H9 (cell line): ENCODE results near the gene PHLDA1. TPM values are rescaled to one million over a fixed set of nuclear protein-coding genes. Genes with fewer than 3 reads are reported as not detected.

Experiments
- DNase-seq: peaks from one replicate; pipeline ENCODE4 v3.0.0-alpha.2; 2017
- H2AFZ ChIP-seq: one replicate; pipeline ENCODE4 v1.6.1; 2013; ENCODE audit warnings: mild to moderate bottlenecking, low read length, control low read depth, moderate library complexity
- H2AK5ac ChIP-seq: 2 replicates; pipeline ENCODE4 v1.6.1; 2013; ENCODE audit warnings: low read length, control low read depth, mixed read lengths; ENCODE audit not compliant: insufficient read length
- H2BK120ac ChIP-seq: one replicate; pipeline ENCODE4 v1.6.1; 2013; ENCODE audit warnings: low read depth, mild to moderate bottlenecking, low read length, control low read depth, inconsistent platforms; ENCODE audit not compliant: poor library complexity, severe bottlenecking
- H2BK12ac ChIP-seq: 2 replicates; pipeline ENCODE4 v1.6.1; 2013; ENCODE audit warnings: low read length, control low read depth, mixed read lengths, low read depth; ENCODE audit not compliant: insufficient read length
- H2BK15ac ChIP-seq: 2 replicates; pipeline ENCODE4 v1.6.1; 2013; ENCODE audit warnings: low read depth, low read length, control low read depth
- H2BK20ac ChIP-seq: one replicate; pipeline ENCODE4 v1.6.1; 2013; ENCODE audit warnings: low read depth, mild to moderate bottlenecking, low read length, control low read depth, inconsistent platforms; ENCODE audit not compliant: poor library complexity, severe bottlenecking
- H2BK5ac ChIP-seq: 2 replicates; pipeline ENCODE4 v1.6.1; 2013; ENCODE audit warnings: low read length, control low read depth, mixed read lengths; ENCODE audit not compliant: insufficient read length
- H3K14ac ChIP-seq: 2 replicates; pipeline ENCODE4 v1.6.1; 2013; ENCODE audit warnings: low read length, control low read depth; ENCODE audit not compliant: insufficient read depth
- H3K18ac ChIP-seq: 2 replicates; pipeline ENCODE4 v1.6.1; 2013; ENCODE audit warnings: low read depth, mild to moderate bottlenecking, mixed read lengths, low read length, control low read depth; ENCODE audit not compliant: insufficient read length
- H3K23ac ChIP-seq: 2 replicates; pipeline ENCODE4 v1.6.1; 2013; ENCODE audit warnings: low read length, control low read depth, mixed read lengths, low read depth; ENCODE audit not compliant: insufficient read length
- H3K23me2 ChIP-seq: 2 replicates; pipeline ENCODE4 v1.6.1; 2013; ENCODE audit warnings: low read depth, mild to moderate bottlenecking, mixed read lengths, low read length, control low read depth; ENCODE audit not compliant: insufficient read length, poor library complexity, severe bottlenecking
- H3K27ac ChIP-seq: 2 replicates; pipeline ENCODE4 v1.5.1; 2013; ENCODE audit warnings: low read length, control low read depth, mixed read lengths, low read depth; ENCODE audit not compliant: insufficient read length
- H3K27me3 ChIP-seq: 2 replicates; pipeline ENCODE4 v1.6.1; 2013; ENCODE audit warnings: low read length, control low read depth, inconsistent platforms; ENCODE audit not compliant: insufficient read depth
- H3K4ac ChIP-seq: 2 replicates; pipeline ENCODE4 v1.6.1; 2013; ENCODE audit warnings: low read depth, mild to moderate bottlenecking, control low read depth, inconsistent platforms, low read length, moderate library complexity
- H3K4me1 ChIP-seq: 2 replicates; pipeline ENCODE4 v1.6.1; 2013; ENCODE audit warnings: low read length, control low read depth, inconsistent platforms; ENCODE audit not compliant: insufficient read depth
- H3K4me2 ChIP-seq: 2 replicates; pipeline ENCODE4 v1.6.1; 2013; ENCODE audit warnings: low read length, control low read depth, mixed read lengths; ENCODE audit not compliant: insufficient read length, insufficient read depth
- H3K56ac ChIP-seq: 2 replicates; pipeline ENCODE4 v1.6.1; 2013; ENCODE audit warnings: low read depth, mild to moderate bottlenecking, mixed read lengths, low read length, control low read depth; ENCODE audit not compliant: insufficient read length
- H3K79me1 ChIP-seq: 2 replicates; pipeline ENCODE4 v1.6.1; 2013; ENCODE audit warnings: low read depth, mild to moderate bottlenecking, moderate library complexity, low read length, control low read depth, inconsistent platforms; ENCODE audit not compliant: insufficient read depth, poor library complexity, severe bottlenecking
- H3K79me2 ChIP-seq: 2 replicates; pipeline ENCODE4 v1.6.1; 2013; ENCODE audit warnings: low read length, control low read depth, inconsistent platforms; ENCODE audit not compliant: insufficient read depth
- H3K9ac ChIP-seq: 2 replicates; pipeline ENCODE4 v1.6.1; 2013; ENCODE audit warnings: low read length, control low read depth, mixed read lengths; ENCODE audit not compliant: insufficient read length; ENCODE audit errors: extremely low read depth
- H3K9me3 ChIP-seq: one replicate; pipeline ENCODE4 v1.6.1; 2013; ENCODE audit warnings: low read depth, low read length, inconsistent platforms; ENCODE audit not compliant: control insufficient read depth
- H3T11ph ChIP-seq: one replicate; pipeline ENCODE4 v1.6.1; 2013; ENCODE audit warnings: mild to moderate bottlenecking, low read length, control low read depth, inconsistent platforms
- H4K20me1 ChIP-seq: one replicate; pipeline ENCODE4 v1.6.1; 2013; ENCODE audit not compliant: control insufficient read depth, insufficient read length, insufficient read depth
- H4K5ac ChIP-seq: 2 replicates; pipeline ENCODE4 v1.6.1; 2013; ENCODE audit warnings: low read depth, mild to moderate bottlenecking, mixed read lengths, low read length, control low read depth; ENCODE audit not compliant: insufficient read length
- H4K8ac ChIP-seq: replicated peaks from 2 replicates; pipeline ENCODE4 v1.6.1; 2013; ENCODE audit warnings: low read length, control low read depth, mixed read lengths, low read depth; ENCODE audit not compliant: insufficient read length
- H4K91ac ChIP-seq: 2 replicates; pipeline ENCODE4 v1.6.1; 2013; ENCODE audit warnings: low read depth, mild to moderate bottlenecking, moderate library complexity, mixed read lengths, low read length, control low read depth; ENCODE audit not compliant: insufficient read length
- H3K27ac Mint-ChIP-seq, 3 experiments: 2 replicates in 2 of 3; 3 replicates in 1 of 3; pipeline ENCODE4 v1.8.0; 2020 to 2021; ENCODE audit warnings: mixed read lengths in 3 of 3, mild to moderate bottlenecking in 1 of 3, moderate library complexity in 1 of 3
- H3K27me3 Mint-ChIP-seq: 2 replicates; pipeline ENCODE4 v1.8.0; 2021; ENCODE audit warnings: low read depth, mild to moderate bottlenecking, moderate library complexity, mixed read lengths
- H3K36me3 Mint-ChIP-seq, 3 experiments: 2 replicates in 2 of 3; 3 replicates in 1 of 3; pipeline ENCODE4 v1.8.0; 2020 to 2021; ENCODE audit warnings: low read depth in 3 of 3, mixed read lengths in 3 of 3; ENCODE audit not compliant: insufficient read depth in 1 of 3
- H3K4me1 Mint-ChIP-seq, 2 experiments: 2 replicates each; pipeline ENCODE4 v1.8.0; 2020; ENCODE audit warnings: mixed read lengths in 2 of 2
- H3K4me3 Mint-ChIP-seq, 2 experiments: 2 replicates in 1 of 2; 3 replicates in 1 of 2; pipeline ENCODE4 v1.8.0; 2020 to 2021; ENCODE audit warnings: mild to moderate bottlenecking in 2 of 2, mixed read lengths in 2 of 2, moderate library complexity in 1 of 2
- H3K9me3 Mint-ChIP-seq, 2 experiments: 2 replicates in 1 of 2; 3 replicates in 1 of 2; pipeline ENCODE4 v1.8.0; 2020; ENCODE audit warnings: mild to moderate bottlenecking in 2 of 2, mixed read lengths in 2 of 2, moderate library complexity in 1 of 2
- WGBS: extraction: QIAGEN DNeasy Blood & Tissue Kit; methylation state at CpG from one replicate; pipeline ENCODE4 v1.1.7; 2013; ENCODE audit warnings: missing lambda C conversion rate, low lambda C conversion rate, mixed read lengths; ENCODE audit not compliant: insufficient read length; ENCODE audit errors: extremely low coverage; 5-methylcytosine and 5-hydroxymethylcytosine counted together
- total RNA-seq: library from RNA; stranded (reverse); gene quantifications from 2 replicates; pipeline ENCODE4 v1.2.1, GENCODE V29; 2021
- TF ChIP-seq, protein P1 (sequence below): fragments of 200-600 bp; sonication (generic); conservative IDR thresholded peaks from 3 replicates; pipeline ENCODE4 v1.8.0; 2021; ENCODE audit warnings: antibody characterized with exemption, mild to moderate bottlenecking

PHLDA1 gene
- total RNA-seq, 1 experiment from 2014 or later: 106 TPM

DNA sequence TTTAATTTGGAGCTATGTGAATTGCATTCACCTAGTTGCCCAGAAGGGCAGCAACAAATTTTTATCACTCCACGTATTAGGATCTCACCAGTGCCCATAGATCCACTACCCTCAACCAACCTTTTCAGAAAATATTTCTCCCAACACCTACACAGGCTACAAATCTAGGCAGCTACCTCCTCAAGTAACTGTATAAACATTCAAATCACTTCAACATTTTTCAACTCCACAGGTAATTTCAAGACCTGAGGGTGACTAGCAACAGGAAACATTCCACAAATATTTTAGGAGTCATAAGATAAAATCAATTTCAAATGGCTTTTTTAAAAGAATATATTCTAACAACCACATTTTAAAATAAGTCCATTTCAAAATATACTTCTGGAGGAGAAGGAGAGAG lies 12.9 kb downstream of the PHLDA1 start:
- Histone ChIP-seq H3K9me3 (no peaks in the 10 kb centered on the region), H2BK5ac (no peak overlapping the region), H2BK15ac (no peak overlapping the region), H3K18ac (no peak overlapping the region), H3K23ac (no peak overlapping the region), H3K4me1 (peaks cover 4% of the 10 kb centered on the region; the same call in 1 of the 2 replicates), H3T11ph (no peak overlapping the region), H2AK5ac (no peak overlapping the region), H3K27ac (no peak overlapping the region), H4K20me1 (no peaks in the 10 kb centered on the region), H4K91ac (no peak overlapping the region), H3K4me2 (no peak overlapping the region), H3K79me1 (no peaks in the 10 kb centered on the region), H2AFZ (no peak overlapping the region), H3K23me2 (no peaks in the 10 kb centered on the region), H2BK20ac (no peak overlapping the region), H3K4ac (no peak overlapping the region), H4K8ac (no peak overlapping the region), H3K56ac (no peak overlapping the region), H2BK120ac (no peak overlapping the region), H4K5ac (no peak overlapping the region), H3K14ac (no peak overlapping the region), H3K9ac (no peak overlapping the region), H2BK12ac (no peak overlapping the region), H3K27me3 (no peaks in the 10 kb centered on the region), H3K79me2 (no peaks in the 10 kb centered on the region)
- Mint-ChIP-seq H3K27me3 (no peaks in the 10 kb centered on the region), H3K27ac (peak overlapping the region; percentile 0 to 88 (median 55); a peak in 6 of 7 replicates), H3K4me1 (peaks cover 39 to 47% of the 10 kb centered on the region in 2 experiments), H3K9me3 (no peaks in the 10 kb centered on the region), H3K36me3 (no peaks in the 10 kb centered on the region), H3K4me3 (no peak overlapping the region; a peak in 1 of 5 replicates)
- TF ChIP-seq, protein P1, sequence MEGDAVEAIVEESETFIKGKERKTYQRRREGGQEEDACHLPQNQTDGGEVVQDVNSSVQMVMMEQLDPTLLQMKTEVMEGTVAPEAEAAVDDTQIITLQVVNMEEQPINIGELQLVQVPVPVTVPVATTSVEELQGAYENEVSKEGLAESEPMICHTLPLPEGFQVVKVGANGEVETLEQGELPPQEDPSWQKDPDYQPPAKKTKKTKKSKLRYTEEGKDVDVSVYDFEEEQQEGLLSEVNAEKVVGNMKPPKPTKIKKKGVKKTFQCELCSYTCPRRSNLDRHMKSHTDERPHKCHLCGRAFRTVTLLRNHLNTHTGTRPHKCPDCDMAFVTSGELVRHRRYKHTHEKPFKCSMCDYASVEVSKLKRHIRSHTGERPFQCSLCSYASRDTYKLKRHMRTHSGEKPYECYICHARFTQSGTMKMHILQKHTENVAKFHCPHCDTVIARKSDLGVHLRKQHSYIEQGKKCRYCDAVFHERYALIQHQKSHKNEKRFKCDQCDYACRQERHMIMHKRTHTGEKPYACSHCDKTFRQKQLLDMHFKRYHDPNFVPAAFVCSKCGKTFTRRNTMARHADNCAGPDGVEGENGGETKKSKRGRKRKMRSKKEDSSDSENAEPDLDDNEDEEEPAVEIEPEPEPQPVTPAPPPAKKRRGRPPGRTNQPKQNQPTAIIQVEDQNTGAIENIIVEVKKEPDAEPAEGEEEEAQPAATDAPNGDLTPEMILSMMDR: no peak
- no peak for DNase-seq
- no CpG with 5 or more reads among the region's 1 CpG for WGBS
